ENCODE measurements around the gene RCN1.
"Not testable (repeated sequence)": the region's sequence is repeated elsewhere in the genome, so short reads cannot be mapped to it uniquely, and the experiment has no call there.

RCN1 gene

DNA sequence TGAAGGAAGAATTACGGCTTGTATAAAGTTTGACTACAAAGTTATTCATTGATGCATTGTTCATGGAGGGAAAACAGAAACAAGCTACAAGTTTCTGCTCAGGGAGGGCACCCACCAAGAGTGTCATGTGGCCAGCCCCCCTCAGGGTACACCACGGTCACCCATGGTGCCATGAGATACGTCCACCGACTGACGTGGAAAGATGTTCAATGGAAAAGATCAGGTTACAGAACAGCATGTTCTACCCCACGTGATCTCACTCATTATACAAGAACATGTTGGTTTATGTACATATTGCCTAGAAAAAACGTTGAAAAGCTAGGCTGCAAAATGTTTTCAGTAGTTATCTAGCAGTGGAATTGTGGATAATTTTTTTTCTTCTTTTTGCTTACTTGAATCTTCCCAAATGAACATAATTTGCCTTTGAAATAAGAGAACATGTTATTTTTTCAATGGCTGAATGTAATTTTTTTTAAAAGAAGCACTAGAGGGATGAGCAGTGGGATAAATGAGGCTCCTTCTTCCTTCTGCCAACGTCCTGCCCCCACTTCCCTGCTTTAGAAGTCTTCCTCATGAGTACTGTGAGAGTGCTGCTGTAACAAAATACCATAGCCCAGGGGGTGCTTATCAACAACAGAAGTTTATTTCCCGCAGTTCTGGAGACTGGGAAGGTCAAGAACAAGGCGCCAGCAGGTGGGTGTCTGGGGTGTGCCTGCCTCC is 22.5 kb downstream of the RCN1 start:
- no peak for DNase-seq (ENCODE audit: low read depth)

DNA sequence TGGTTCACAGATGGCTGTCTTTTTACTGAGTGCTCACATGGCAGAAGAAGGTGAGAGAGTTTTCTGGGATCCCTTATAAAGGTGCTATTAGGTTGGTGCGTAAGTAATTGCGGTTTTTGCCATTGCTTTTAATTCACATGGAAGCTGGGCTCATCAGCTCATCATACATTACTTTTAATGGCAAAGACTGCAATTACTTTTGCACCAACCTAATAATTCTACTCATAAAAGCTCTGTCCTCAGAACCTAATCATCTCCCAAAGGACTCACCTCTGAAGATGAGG is 23.0 kb downstream of the RCN1 start:
- DNase-seq (ENCODE audit: low read depth) = no peak

DNA sequence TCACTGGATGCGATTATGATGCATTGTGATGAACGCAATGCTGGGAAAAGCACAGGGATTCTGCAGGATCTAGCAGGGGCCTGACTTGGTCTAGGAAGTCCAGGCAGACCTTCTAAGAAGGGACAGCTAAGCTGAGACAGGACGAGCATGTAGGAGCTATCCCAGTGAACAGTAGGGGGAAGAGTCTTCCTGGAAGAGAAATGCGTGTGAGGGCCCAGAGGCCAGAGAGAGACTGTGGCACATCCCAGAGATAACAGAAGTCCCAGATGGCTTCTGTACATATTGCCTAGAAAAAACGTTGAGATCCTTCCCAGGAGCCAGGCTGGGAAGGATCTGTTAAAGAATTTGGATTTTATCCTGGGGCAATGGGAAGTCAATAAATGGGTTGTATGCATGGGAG is 24.6 kb downstream of the RCN1 start:
- no peak for DNase-seq (ENCODE audit: low read depth)

DNA sequence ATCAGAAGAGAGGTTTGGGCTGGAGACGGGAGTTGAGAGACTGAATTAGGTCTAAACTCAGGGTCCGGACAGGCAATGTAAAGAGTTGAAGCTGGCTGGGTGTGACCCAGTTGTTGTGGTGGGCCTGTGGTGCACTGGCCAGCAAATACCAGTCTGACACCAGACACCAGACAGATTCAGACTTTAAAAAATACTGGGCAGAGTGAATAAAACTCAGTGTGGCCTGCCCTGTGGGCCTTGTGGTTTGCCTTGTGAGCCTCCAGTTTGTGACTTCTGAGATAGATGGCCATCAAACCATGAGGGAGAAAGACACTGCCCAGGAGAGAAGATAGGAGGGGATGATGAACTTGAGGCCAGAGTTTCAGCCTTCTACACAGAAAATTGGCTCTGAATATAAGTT is 25.8 kb downstream of the RCN1 start:
- DNase-seq (ENCODE audit: low read depth) = no peak

DNA sequence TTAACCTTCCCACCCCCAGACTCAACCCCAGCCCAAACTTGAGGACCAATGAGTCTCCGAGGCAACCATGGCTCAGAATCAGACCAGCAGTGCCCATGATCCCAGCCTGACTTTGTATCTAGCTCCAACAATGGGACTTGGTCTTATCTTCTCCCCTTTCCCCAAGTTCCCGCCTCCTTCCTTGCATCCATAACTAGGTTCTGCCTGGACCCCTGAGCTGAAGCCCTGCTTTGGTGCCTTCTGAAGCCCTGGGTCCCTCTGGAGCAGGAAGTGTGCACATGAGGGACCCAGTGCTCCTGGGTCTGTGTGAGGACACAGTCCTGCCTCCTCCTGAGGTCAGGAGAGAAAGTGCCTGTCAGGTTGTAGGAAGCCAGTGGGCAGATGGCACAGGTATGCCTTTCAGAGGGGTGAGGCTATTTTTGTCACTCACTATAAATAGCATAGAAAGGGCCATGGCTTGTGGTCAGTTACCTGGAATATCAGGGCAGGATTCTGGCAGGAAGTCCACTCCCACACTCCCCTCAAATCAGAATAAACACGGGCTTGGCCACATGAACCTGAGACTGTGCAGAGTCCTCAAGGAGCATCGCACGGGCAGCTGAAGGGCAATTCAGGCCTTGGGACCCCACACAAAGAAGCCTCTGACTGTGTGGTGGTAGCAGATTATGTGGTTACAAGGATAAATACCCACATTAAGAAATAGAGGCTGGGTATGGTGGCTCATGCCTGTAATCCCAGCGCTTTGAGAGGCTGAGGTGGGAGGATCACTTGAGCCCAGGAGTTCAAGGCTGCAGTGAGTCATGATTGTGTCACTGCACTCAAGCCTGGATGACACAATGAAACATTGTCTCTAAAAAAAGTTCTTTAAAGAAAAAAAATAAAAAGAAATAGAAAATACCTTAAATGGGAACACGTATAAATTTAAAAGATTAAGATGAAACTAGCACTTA is 27.4 kb downstream of the RCN1 start:
- DNase-seq (ENCODE audit: low read depth) = no peak

DNA sequence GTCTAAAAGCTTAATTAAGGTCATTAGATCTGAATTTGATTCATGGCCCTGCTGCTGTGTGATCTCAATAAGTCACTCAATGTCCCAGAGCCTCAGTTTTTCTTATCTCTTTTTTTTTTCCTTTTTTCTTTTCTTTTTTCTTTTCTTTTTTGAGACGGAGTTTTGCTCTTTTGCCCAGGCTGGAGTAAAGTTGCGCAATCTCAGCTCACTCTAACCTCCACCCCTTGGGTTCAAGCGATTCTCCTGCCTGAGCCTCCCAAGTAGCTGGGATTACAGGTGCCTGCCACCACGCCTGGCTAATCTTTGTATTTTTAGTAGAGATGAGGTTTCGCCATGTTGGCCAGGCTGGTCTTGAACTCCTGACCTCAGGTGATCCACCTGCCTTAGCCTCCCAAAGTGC is 28.3 kb downstream of the RCN1 start:
- DNase-seq (ENCODE audit: low read depth) = not testable (repeated sequence)

DNA sequence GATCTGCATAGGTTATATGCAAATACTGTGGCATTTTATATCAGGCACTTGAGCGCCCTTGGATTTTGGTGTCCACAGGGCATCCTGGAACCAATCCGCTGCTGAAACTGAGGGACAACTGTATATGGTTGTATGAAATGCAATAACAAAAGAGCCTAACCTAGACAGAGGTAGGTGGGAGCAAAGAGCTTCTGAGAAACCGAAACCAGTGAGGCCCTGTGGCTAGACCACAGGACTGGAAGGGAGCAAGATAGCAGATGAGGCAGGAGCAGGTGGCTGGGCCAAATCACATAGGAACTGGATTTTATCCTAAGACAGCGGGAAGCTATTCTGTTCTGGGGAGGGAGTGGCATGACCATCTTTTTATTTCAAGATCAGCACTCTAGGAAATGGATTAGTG is 30.1 kb downstream of the RCN1 start:
- no peak for DNase-seq (ENCODE audit: low read depth)

DNA sequence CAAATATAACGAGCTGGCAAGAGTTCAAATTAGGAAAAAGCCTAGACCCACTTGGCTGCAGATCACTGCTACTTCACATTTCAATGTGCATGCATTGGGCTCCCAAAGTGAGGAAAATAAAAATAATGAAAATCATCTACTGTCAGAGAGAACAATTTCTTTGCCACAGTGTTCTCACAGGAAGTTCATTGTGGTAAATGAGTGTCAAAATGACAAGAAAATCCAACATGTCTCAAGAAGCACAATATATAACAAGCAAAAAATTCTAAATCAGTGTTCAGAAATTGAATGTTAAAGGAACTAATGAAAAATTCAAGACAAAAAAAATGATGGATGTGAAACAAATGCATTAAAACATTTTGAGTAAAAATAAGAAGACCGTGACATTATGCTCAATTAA is 31.3 kb downstream of the RCN1 start:
- no peak for DNase-seq (ENCODE audit: low read depth)

DNA sequence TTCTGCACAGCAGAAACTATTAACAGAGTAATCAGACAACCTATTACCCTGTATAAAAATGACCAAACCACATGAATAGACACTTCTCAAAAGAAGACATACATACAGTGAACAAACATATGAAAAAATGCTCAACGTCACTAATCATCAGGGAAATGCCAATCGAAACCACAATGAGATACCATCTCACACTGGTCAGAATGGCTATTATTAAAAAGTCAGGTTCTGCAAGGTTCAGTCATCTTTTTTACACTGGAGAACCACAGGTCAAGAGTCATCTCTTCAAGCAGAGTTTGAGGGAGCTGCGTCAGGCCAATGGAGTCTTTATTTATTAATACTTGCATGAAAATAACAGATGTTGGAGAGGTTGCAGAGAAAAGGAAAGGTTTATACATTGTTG is 40.4 kb downstream of the RCN1 start:
- DNase-seq (ENCODE audit: low read depth) = no peak

DNA sequence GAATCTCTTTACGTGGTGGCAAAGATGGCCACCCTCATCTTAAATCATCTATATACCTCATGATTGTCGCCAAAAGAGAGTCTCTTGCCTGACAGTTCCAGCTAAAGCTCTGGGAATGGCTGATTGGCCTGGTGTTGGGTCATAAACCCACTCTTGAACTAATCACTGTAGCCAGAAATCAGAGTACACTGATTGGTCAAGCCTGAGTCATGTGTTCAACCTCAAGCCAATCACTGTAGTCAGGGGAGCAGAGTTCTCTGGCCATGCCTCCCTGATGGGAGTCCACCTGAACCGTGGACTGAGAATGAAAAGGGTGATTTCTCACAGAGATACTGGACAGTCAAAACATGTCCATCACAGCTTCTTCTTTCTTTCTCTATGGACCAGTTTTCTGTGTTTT is 45.8 kb downstream of the RCN1 start:
- DNase-seq (ENCODE audit: low read depth) = no peak

DNA sequence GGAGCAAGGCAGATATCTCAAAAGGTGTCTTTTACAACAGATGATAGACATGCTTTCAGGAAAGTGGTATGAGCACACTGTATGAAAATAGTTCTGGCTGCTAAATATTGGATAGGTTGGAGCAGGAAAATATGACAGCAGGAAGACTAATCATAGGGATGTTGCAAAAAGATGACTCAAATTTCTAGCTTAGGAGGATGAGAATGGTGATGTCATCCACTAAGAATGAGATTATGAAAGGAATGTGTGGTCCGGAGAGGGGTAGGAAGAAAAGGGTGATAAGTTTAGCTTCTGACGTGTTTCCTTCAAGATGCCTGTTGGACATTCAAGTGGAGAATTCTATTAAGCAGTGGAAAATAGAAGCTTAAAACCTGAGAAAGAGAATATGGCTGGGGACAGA is 46.4 kb downstream of the RCN1 start:
- DNase-seq (ENCODE audit: low read depth) = no peak

DNA sequence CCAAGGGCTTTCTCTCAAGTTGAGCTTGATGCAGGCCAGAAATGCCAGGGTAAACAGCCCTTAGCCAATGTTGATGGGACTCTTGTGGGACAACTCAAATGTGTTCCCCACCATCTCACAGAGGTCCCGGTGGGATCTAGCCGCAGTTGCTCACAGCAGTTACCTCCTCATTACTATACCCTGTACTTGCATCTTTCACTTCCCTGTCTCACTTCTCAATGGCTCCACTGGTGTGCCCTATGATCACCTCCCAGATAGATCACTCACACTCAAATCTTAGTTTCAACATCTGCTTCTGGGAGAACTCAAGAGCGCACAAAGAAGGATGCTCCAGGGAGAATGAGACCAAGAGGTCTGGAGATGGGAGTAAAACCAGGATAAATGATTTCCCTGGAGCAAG is 47.0 kb downstream of the RCN1 start:
- no peak for DNase-seq (ENCODE audit: low read depth)

DNA sequence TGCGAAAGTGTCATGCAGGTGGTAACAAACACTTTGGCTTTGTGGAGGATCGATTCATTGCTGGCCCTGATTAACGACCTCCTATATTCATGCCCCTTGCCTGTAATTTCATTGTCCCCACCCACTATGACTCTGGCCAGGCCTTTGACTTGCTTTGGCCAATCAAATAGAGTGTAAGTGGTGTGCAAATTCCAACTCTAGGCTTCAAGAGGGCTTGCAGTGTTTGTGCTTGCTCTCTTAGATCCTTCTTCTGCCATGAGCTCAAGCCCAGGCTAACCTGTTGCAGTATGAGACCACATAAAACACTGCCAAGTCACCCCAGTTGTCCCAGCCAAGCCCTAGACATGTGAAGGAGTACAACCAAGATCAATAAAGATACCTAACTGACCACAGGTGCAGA is 48.0 kb downstream of the RCN1 start:
- DNase-seq (ENCODE audit: low read depth) = no peak

DNA sequence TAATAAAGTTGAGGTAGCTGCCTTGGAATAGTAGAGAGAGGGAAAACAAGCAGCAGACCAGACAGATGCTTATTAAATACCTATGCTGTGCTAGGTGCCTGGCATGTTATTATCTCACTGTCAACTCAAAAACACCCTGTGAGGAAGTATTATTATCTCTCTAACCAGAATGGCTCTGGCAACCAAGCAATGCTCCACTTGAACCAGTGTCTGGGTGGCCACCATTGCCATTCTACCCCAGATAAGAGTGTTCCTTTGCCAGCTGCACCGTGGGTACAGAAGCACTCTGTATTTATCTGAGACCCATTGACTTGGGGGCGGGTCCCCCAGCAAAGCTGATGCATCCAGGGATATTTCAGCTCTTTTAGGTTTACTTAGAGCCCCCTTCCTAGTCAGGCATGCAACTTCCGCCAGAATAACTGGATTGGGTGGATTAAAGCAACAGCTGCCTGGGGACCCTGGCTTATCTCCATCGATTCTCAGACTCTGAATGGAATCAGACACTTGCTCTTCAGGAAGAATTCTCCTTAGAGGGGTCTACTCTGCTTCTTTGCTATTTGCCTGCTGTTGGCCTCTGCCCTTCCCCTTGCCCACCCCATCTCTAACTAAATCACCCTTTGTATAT is 49.1 kb downstream of the RCN1 start:
- DNase-seq (ENCODE audit: low read depth) = no peak

DNA sequence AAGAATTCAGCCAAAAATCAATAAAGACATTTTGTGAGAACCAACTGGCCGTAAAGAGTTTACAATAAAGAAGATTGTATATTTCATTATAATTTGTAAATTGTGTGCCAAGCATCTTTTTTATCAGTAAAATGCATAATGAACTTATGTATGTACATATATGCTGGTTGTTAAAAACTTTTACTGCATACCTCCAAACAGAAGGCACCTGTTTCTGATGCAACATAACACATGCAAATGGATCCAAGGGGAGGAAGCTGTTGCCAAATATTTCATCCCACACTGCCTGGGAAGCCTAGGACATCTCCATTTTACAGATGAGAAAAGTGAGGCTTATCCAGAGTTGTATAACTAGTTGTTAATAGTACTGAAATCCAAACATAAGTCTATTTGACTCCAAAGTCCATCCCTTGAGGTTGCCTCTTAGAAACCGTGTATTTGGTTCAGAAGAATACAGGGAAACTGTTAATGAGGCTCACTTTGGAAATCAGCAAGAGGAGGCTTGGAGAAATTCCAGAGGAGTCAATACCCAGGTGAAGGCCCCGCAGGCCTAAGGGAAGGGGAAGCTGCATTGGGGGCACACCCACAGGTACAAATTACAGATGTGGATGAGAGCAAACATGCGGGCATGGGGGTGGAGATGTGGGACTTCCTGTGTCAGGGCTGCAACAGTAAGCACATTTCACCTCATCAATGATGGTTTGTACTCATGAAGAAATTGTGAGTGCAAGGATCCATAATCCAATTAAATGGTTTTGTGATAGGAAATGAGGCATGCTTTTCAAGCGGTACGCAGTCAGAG is 51.1 kb downstream of the RCN1 start:
- DNase-seq (ENCODE audit: low read depth) = no peak

DNA sequence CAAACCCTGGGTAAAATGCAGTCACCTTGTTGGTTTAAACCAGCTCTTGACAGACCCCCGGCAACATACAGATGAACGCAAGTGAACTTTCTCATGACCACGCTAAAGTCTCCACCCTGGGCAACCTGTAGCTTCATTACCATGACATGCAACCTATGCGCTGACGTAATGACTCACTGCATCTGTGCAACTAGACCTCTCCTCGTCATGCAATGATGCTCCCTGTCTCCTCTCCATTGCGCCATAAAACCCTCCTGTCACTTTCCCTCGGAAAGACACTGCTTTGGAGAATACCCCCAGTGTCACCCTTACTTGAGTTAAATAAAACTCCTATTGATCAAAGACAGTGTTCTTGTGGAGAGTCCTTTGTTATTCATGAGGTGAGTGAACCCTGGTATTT is 52.5 kb downstream of the RCN1 start:
- DNase-seq (ENCODE audit: low read depth) = no peak

DNA sequence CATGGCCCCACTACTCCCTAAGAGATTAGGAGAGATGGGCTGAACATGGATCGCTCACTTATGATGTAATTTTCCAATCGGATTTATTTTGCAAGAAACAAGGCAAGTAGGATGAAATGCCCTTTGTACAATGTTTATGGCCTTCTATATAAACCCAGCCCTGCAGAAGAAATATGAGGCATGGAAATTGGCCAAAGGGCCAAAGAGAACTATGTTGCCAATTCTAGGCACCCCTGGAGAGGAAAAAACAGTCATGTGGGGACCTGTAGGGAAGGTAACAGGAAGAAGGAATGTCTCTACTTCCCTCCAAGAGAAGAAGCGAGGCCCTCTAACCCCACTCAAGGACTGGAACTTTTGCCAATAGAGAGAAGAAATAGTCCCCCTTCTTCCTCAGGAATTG is 54.4 kb downstream of the RCN1 start:
- no peak for DNase-seq (ENCODE audit: low read depth)

DNA sequence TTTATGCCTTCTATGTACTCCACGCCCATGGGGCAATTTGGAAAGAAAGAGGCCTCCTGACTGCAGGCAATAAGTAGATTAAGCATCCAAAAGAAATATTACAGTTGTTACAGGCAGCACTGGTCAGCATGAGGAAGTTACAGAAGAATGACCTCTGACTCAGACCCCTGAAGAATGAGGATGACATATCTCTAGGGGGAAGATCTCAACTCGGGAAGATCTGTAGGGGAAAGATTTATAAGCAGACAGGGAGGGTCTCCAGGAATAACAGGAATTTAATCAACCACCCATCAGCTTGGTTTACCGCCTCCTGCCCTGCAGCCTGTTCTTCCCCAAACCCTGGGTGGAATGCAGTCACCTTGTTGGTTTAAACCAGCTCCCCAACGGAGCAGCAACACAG is 58.0 kb downstream of the RCN1 start:
- DNase-seq (ENCODE audit: low read depth) = no peak

DNA sequence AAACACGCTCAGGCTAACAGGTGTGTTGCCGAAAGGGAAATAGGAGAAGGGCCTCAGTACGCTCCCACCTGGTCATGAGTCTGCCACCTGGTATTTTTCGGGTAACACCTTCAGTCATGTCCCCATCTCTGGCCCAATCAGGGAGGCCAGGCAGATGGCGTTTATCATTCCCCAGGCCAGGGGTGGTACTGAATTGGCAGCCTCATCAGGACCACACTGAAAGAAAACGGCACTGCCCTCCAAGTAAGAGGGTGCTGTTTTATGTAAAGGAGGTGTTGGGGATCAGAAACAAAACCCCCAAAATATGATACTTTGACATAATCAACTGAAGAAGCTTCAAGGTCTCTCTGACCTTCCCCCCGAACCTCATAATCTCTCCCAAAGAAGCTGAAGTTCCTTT is 58.9 kb downstream of the RCN1 start:
- no peak for DNase-seq (ENCODE audit: low read depth)

DNA sequence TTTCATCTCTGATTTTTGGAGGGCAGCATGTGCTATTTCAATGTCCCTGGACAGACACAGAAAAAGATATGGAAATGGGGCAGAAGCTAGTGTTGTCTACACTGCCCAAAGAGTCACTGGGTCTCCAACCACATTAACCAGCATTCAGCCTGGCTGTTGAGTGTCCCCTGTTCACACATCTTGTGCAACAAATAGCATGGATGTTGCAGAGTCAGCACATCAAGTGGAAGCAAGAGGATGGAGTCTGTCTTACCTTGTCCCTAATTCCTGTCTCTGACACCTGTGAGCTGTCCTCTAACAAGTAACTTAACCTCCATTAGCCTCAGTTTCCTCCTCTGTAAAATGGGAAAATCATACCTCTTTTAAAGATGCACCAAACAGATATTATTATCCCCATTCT is 60.2 kb downstream of the RCN1 start:
- no peak for DNase-seq (ENCODE audit: low read depth)

DNA sequence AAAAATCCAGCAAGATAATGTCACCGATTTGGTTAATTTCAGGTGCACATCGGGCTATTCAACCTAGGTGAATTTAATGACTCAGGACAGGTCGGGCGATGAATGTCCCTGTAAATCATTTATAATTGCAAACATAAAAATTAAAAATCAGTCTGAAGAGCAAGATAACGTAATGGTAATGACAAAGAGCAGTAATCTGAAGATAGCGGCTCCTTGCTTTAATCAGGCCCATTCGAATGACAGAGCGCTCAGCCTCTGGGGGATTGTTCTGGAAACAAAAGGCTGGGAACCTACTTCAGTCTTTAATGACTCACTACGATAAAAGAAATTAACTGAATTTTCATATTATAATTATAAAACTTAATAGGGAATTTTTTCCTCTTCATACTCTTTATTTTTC is 61.3 kb downstream of the RCN1 start:
- DNase-seq (ENCODE audit: low read depth) = no peak

DNA sequence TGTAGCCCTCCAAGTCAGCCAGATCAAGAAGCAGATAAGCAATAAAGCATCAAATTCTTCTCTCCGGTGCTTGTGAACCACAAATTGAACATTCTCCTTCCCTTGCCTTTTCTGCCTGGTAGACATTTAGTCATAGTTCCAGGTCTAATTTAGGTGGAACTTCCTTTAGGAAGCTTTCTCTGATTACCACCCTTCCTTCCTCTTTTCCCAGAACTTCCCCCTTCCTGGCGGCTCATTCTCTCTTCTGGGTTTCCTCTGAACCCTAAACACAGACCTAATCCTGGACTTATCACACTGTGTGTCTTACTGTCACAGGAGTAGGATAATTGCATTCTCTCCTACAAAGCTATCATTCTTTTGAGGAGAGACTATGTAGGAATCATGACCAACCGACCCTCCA is 61.9 kb downstream of the RCN1 start:
- DNase-seq (ENCODE audit: low read depth) = no peak

DNA sequence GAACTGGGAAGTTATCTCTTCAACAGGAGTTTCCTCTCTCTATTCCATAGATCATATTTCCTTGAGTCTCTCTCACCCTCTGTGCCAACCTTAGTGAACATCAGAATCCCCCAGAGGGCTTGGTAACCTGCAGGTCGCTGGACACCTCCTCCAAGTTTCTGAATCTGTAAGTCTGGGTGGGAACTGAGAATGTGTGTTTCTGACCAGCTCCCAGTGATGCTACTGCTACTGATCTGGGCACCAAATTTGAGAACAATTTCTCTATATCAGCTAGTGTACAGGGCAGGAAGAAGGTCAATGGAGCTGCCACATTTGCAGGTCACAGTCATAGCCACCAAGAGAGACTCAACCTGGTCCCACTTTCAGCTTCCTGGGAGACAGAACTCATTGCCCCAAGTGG is 62.9 kb downstream of the RCN1 start:
- DNase-seq (ENCODE audit: low read depth) = no peak

All from stimulated activated CD8-positive, alpha-beta memory T cell treated with anti-CD3 and anti-CD28 coated beads, Interleukin-15, amount 100 ng/mL, for 24 hours (primary cell).